SK-N-MC (cell line): Measurements from ENCODE around the gene AP3B1.
"Not testable (repeated sequence)": the region's sequence is repeated elsewhere in the genome, so short reads cannot be mapped to it uniquely, and the experiment has no call there.

Experiments used
- DNase-seq: peaks from one replicate; pipeline ENCODE4 v3.0.0-alpha.2; 2011; ENCODE audit warnings: low read depth, low spot score
- H3K27ac ChIP-seq: fragments of 200-600 bp; sonication (generic); 2 replicates; pipeline ENCODE4 v1.5.1; 2016; ENCODE audit warnings: mixed run types
- H3K36me3 ChIP-seq: fragments of 200-600 bp; sonication (generic); 2 replicates; pipeline ENCODE4 v1.6.1; 2017; ENCODE audit warnings: antibody characterized with exemption, low read length, mixed read lengths; ENCODE audit not compliant: insufficient read depth
- H3K4me3 ChIP-seq: fragments of 200-600 bp; sonication (generic); 2 replicates; pipeline ENCODE4 v1.5.1; 2016
- H3K9ac ChIP-seq: fragments of 200-600 bp; sonication (generic); 2 replicates; pipeline ENCODE4 v1.8.0; 2017; ENCODE audit warnings: mixed run types, mixed read lengths; ENCODE audit not compliant: insufficient read length
- H3K9me3 ChIP-seq: fragments of 200-600 bp; sonication (generic); 2 replicates; pipeline ENCODE4 v1.6.1; 2017; ENCODE audit warnings: low read depth, mild to moderate bottlenecking, antibody characterized with exemption, low read length, moderate library complexity, mixed read lengths
- EZH2 ChIP-seq: fragments of 200-600 bp; sonication (generic); IDR thresholded peaks from one replicate; pipeline ENCODE4 v1.6.1; 2017; ENCODE audit warnings: antibody characterized with exemption
- FOXP2 ChIP-seq: optimal IDR thresholded peaks from 2 replicates; pipeline ENCODE3; 2011; ENCODE audit warnings: mild to moderate bottlenecking, moderate library complexity; ENCODE audit not compliant: insufficient read depth; ENCODE audit errors: extremely low read length, control extremely low read depth
- POLR2AphosphoS5 ChIP-seq: IDR thresholded peaks from 2 replicates; pipeline ENCODE4 v1.6.1; 2012; ENCODE audit warnings: mild to moderate bottlenecking, low read depth, low read length, borderline replicate concordance

Gene AP3B1

GRCh38 chr5:78065663-78066062 lies 228.8 kb downstream of the AP3B1 start:
- TF ChIP-seq POLR2AphosphoS5 (no peak), FOXP2 (no peak), EZH2 (no peak)
- Histone ChIP-seq H3K9ac (no peak overlapping the region), H3K27ac (no peak overlapping the region), H3K9me3 (no peaks in the 10 kb centered on the region), H3K36me3 (no peaks in the 10 kb centered on the region), H3K4me3 (no peak overlapping the region)
- no peak for DNase-seq

GRCh38 chr5:78064941-78065472 lies 229.5 kb downstream of the AP3B1 start:
- Histone ChIP-seq H3K36me3 (no peaks in the 10 kb centered on the region), H3K4me3 (no peak overlapping the region), H3K9ac (no peak overlapping the region), H3K27ac (no peak overlapping the region), H3K9me3 (no peaks in the 10 kb centered on the region)
- TF ChIP-seq POLR2AphosphoS5: no peak
- DNase-seq: no peak

GRCh38 chr5:78063495-78063894 lies 231.0 kb downstream of the AP3B1 start:
- H3K9ac ChIP-seq: no peak overlapping the region
- no peak for DNase-seq
- no peaks in the 10 kb centered on the region for H3K9me3 ChIP-seq
- H3K27ac ChIP-seq: no peak overlapping the region
- H3K4me3 ChIP-seq: no peak overlapping the region
- no peaks in the 10 kb centered on the region for H3K36me3 ChIP-seq
- no peak for TF ChIP-seq EZH2
- no peak for TF ChIP-seq FOXP2
- no peak for TF ChIP-seq POLR2AphosphoS5

GRCh38 chr5:78062645-78063044 lies 231.9 kb downstream of the AP3B1 start:
- no peaks in the 10 kb centered on the region for H3K9me3 ChIP-seq

GRCh38 chr5:78060421-78060820 lies 234.1 kb downstream of the AP3B1 start:
- no peak for TF ChIP-seq FOXP2
- TF ChIP-seq POLR2AphosphoS5: no peak
- no peak for TF ChIP-seq EZH2
- DNase-seq: no peak
- Histone ChIP-seq H3K9ac (no peak overlapping the region), H3K4me3 (no peak overlapping the region), H3K36me3 (no peaks in the 10 kb centered on the region), H3K27ac (no peak overlapping the region), H3K9me3 (no peaks in the 10 kb centered on the region)

More at GRCh38 chr5:78062645-78063044, 231.9 kb downstream of the AP3B1 start:
- Histone ChIP-seq H3K36me3 (no peaks in the 10 kb centered on the region), H3K27ac (no peak overlapping the region), H3K4me3 (no peak overlapping the region), H3K9ac (no peak overlapping the region)
- TF ChIP-seq FOXP2 (no peak), EZH2 (no peak), POLR2AphosphoS5 (no peak)
- DNase-seq: no peak

GRCh38 chr5:78058625-78059024 lies 235.9 kb downstream of the AP3B1 start:
- TF ChIP-seq POLR2AphosphoS5 (no peak), FOXP2 (no peak), EZH2 (no peak)
- Histone ChIP-seq H3K4me3 (no peak overlapping the region), H3K36me3 (no peaks in the 10 kb centered on the region), H3K9me3 (no peaks in the 10 kb centered on the region), H3K27ac (no peak overlapping the region), H3K9ac (no peak overlapping the region)
- DNase-seq: no peak

GRCh38 chr5:78056901-78057514 lies 237.5 kb downstream of the AP3B1 start:
- H3K4me3 ChIP-seq: no peak overlapping the region
- H3K36me3 ChIP-seq: no peaks in the 10 kb centered on the region
- no peaks in the 10 kb centered on the region for H3K9me3 ChIP-seq
- DNase-seq: no peak
- H3K27ac ChIP-seq: no peak overlapping the region
- TF ChIP-seq EZH2: no peak
- no peak for TF ChIP-seq POLR2AphosphoS5
- TF ChIP-seq FOXP2: no peak
- H3K9ac ChIP-seq: no peak overlapping the region

GRCh38 chr5:78056053-78056452 lies 238.4 kb downstream of the AP3B1 start:
- no peaks in the 10 kb centered on the region for H3K9me3 ChIP-seq

GRCh38 chr5:78050888-78051287 lies 243.6 kb downstream of the AP3B1 start:
- Histone ChIP-seq H3K36me3 (no peaks in the 10 kb centered on the region), H3K9me3 (no peaks in the 10 kb centered on the region), H3K9ac (no peak overlapping the region), H3K27ac (0 out of 2 replicates have a peak overlapping the region, but pooled peaks have one; percentile 2), H3K4me3 (no peak overlapping the region)
- TF ChIP-seq EZH2: no peak
- TF ChIP-seq FOXP2: peak; percentile 55
- TF ChIP-seq POLR2AphosphoS5: no peak
- peak; percentile 24 for DNase-seq

More at GRCh38 chr5:78056053-78056452, 238.4 kb downstream of the AP3B1 start:
- no peaks in the 10 kb centered on the region for H3K36me3 ChIP-seq
- H3K9ac ChIP-seq: no peak overlapping the region
- TF ChIP-seq EZH2 (no peak), POLR2AphosphoS5 (no peak), FOXP2 (no peak)
- no peak overlapping the region for H3K4me3 ChIP-seq
- no peak overlapping the region for H3K27ac ChIP-seq
- DNase-seq: no peak

GRCh38 chr5:78046823-78047222 lies 247.7 kb downstream of the AP3B1 start:
- not testable (repeated sequence) for H3K27ac ChIP-seq, H3K9ac ChIP-seq, H3K36me3 ChIP-seq, DNase-seq, H3K4me3 ChIP-seq, H3K9me3 ChIP-seq
